ENCODE results near the gene NFX1.

DNA sequence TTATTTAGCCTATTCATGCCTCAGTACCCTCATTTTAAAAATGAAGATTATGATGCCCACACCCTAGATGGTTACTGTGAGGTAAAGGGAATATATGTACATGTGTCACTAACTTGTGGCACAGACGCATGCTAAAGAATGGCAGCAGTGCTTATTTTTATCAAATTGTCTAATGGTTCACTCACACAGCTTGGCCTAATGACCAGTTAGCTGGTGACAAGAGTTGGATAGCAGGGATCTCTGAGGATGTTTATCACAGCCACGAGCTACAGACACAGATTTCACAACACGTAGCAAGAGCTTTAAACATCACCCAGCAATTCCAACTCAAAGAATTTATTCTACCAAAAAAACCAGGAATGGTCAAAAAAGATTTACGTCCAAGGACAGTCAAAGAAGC lies 33.0 kb upstream of the NFX1 start:
- TF ChIP-seq EP300 (IDR thresholded peaks at IDR 0.05; ENCODE audit: low read length), result no peak
- TF ChIP-seq ZSCAN29 (IDR thresholded peaks at IDR 0.05), result no peak
- TF ChIP-seq, protein P1, sequence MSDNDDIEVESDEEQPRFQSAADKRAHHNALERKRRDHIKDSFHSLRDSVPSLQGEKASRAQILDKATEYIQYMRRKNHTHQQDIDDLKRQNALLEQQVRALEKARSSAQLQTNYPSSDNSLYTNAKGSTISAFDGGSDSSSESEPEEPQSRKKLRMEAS (CRISPR knock-in tag; IDR thresholded peaks at IDR 0.05), result no peak
- no peak for TF ChIP-seq COPS2 (conservative IDR thresholded peaks at IDR 0.05)
- no peak for TF ChIP-seq EZH2 (IDR thresholded peaks at IDR 0.05; ENCODE audit: borderline replicate concordance, low read depth, low read length)
- TF ChIP-seq SOX6 (IDR thresholded peaks at IDR 0.05), result no peak
- TF ChIP-seq TAF1 (IDR thresholded peaks at IDR 0.05; ENCODE audit: control insufficient read depth, extremely low read depth, insufficient read depth, low read length, severe bottlenecking), result no peak

All from K562 (cell line).